Measurements from ENCODE around the gene E2F4. TPM values are rescaled to one million over a fixed set of nuclear protein-coding genes. Genes with fewer than 3 reads are reported as not detected.

The E2F4 gene
- total and polyA plus RNA-seq, 2 of the 8 experiments (the other 6 are each of a cell fraction or from before 2014, with no cell fraction given) = 79.9 to 157 TPM

GRCh38 chr16:67201411-67202345 is 9.7 kb downstream of the E2F4 start (continued):
- TF ChIP-seq CHD7 (IDR thresholded peaks at IDR 0.05; ENCODE audit: insufficient replicate concordance, low read length) (no peak), SP1 (IDR thresholded peaks at IDR 0.05; ENCODE audit: low read depth, low read length) (no peak), RXRA (IDR thresholded peaks at IDR 0.05; ENCODE audit: insufficient read depth, low read depth, low read length) (no peak), CTBP2 (IDR thresholded peaks at IDR 0.05; ENCODE audit: borderline replicate concordance, insufficient read depth, insufficient read length, low read length) (no peak), SUZ12 (IDR thresholded peaks at IDR 0.05; ENCODE audit: low read length) (no peak), JUND (IDR thresholded peaks at IDR 0.05; ENCODE audit: low read length) (no peak), ASH2L (IDR thresholded peaks at IDR 0.05; ENCODE audit: low read length) (no peak), BCL11A (IDR thresholded peaks at IDR 0.05; ENCODE audit: low read depth in 2 of 2, low read length in 2 of 2) (no peak), SAP30 (IDR thresholded peaks at IDR 0.05; ENCODE audit: insufficient read depth, insufficient replicate concordance, low read length) (no peak)
